HepG2 (cell line): ENCODE measurements around the gene GPHN. TPM values are rescaled to one million over a fixed set of nuclear protein-coding genes. Genes with fewer than 3 reads are reported as not detected.
A peak's percentile ranks its signal among the peaks of the same experiment; 100 is the strongest.

Experiments used
- ARNTL ChIP-seq: sonication (generic); formaldehyde crosslinking; IDR thresholded peaks from 2 replicates; pipeline ENCODE4 v1.4.0; 2020; ENCODE audit warnings: mild to moderate bottlenecking, missing genetic modification reagents
- CHD2 ChIP-seq: IDR thresholded peaks from 2 replicates; pipeline ENCODE4 v1.6.1; 2011; ENCODE audit warnings: low read depth, low read length, improper control_type of control experiment
- CREM ChIP-seq, 2 experiments: sonication (generic) in 1 of 2; formaldehyde crosslinking in 1 of 2; IDR thresholded peaks; 2 replicates each; pipeline versions ENCODE4 v1.4.0 to v1.6.1; 2016 to 2020; ENCODE audit warnings: antibody characterized with exemption in 1 of 2, mild to moderate bottlenecking in 1 of 2, missing genetic modification reagents in 1 of 2
- JARID2 ChIP-seq: sonication (generic); formaldehyde crosslinking; IDR thresholded peaks from 2 replicates; pipeline ENCODE4 v1.8.1; 2023; ENCODE audit warnings: missing genetic modification reagents, inconsistent platforms; ENCODE audit not compliant: insufficient replicate concordance
- MXD1 ChIP-seq: sonication (generic); formaldehyde crosslinking; IDR thresholded peaks from 2 replicates; pipeline ENCODE4 v1.4.0; 2020; ENCODE audit warnings: mild to moderate bottlenecking, missing genetic modification reagents
- PRPF4 ChIP-seq: fragments of 200-400 bp; formaldehyde crosslinking; IDR thresholded peaks from 2 replicates; pipeline ENCODE4 v1.6.1; 2016; ENCODE audit warnings: low read length, low read depth; ENCODE audit not compliant: poor library complexity, severe bottlenecking
- RFXANK ChIP-seq: IDR thresholded peaks from 2 replicates; pipeline ENCODE4 v1.6.1; 2016
- RXRA ChIP-seq: sonication (generic); formaldehyde crosslinking; IDR thresholded peaks from 2 replicates; pipeline ENCODE4 v1.5.1; 2020; ENCODE audit warnings: missing genetic modification reagents
- SAP130 ChIP-seq: IDR thresholded peaks from 2 replicates; pipeline ENCODE4 v1.6.1; 2016; ENCODE audit warnings: low read depth
- SNRNP70 ChIP-seq: fragments of 200-400 bp; formaldehyde crosslinking; IDR thresholded peaks from 2 replicates; pipeline ENCODE4 v1.6.1; 2017; ENCODE audit warnings: mild to moderate bottlenecking, low read depth, low read length, moderate library complexity
- SRSF4 ChIP-seq: fragments of 200-400 bp; formaldehyde crosslinking; IDR thresholded peaks from one replicate; pipeline ENCODE4 v1.6.1; 2018; ENCODE audit warnings: mild to moderate bottlenecking, low read depth, low read length, moderate library complexity; ENCODE audit not compliant: poor library complexity, severe bottlenecking
- ZFP36L2 ChIP-seq: sonication (generic); formaldehyde crosslinking; IDR thresholded peaks from 2 replicates; pipeline ENCODE4 v1.4.0; 2020; ENCODE audit warnings: missing genetic modification reagents
- ZNF260 ChIP-seq: sonication (generic); formaldehyde crosslinking; IDR thresholded peaks from 2 replicates; pipeline ENCODE4 v1.4.0; 2020; ENCODE audit warnings: missing genetic modification reagents, low read depth, mild to moderate bottlenecking, borderline replicate concordance
- ZNF275 ChIP-seq: sonication (generic); formaldehyde crosslinking; IDR thresholded peaks from 2 replicates; pipeline ENCODE4 v1.8.0; 2022; ENCODE audit warnings: missing genetic modification reagents, mild to moderate bottlenecking, inconsistent platforms, borderline replicate concordance
- ZNF331 ChIP-seq: sonication (generic); formaldehyde crosslinking; IDR thresholded peaks from 2 replicates; pipeline ENCODE4 v1.4.0; 2020; ENCODE audit warnings: missing genetic modification reagents
- ZNF460 ChIP-seq: sonication (generic); formaldehyde crosslinking; IDR thresholded peaks from 2 replicates; pipeline ENCODE4 v1.5.1; 2020; ENCODE audit warnings: missing genetic modification reagents, mild to moderate bottlenecking, borderline replicate concordance
- ZNF468 ChIP-seq: sonication (generic); formaldehyde crosslinking; IDR thresholded peaks from 2 replicates; pipeline ENCODE4 v1.8.0; 2022; ENCODE audit warnings: mild to moderate bottlenecking, moderate library complexity, missing genetic modification reagents
- ZNF567 ChIP-seq: sonication (generic); formaldehyde crosslinking; IDR thresholded peaks from 2 replicates; pipeline ENCODE4 v1.8.1; 2023; ENCODE audit warnings: mild to moderate bottlenecking, missing genetic modification reagents, borderline replicate concordance
- ZNF569 ChIP-seq: sonication (generic); formaldehyde crosslinking; IDR thresholded peaks from 2 replicates; pipeline ENCODE4 v1.5.0; 2020; ENCODE audit warnings: mild to moderate bottlenecking, missing genetic modification reagents, moderate library complexity, borderline replicate concordance
- ZNF572 ChIP-seq: sonication (generic); formaldehyde crosslinking; IDR thresholded peaks from 2 replicates; pipeline ENCODE4 v1.5.1; 2020; ENCODE audit warnings: mild to moderate bottlenecking, missing genetic modification reagents
- ZNF776 ChIP-seq: sonication (generic); formaldehyde crosslinking; IDR thresholded peaks from 2 replicates; pipeline ENCODE4 v1.4.0; 2020; ENCODE audit warnings: mild to moderate bottlenecking, missing genetic modification reagents
- ZNF792 ChIP-seq: IDR thresholded peaks from 2 replicates; pipeline ENCODE4 v1.6.1; 2016
- ZNF879 ChIP-seq: sonication (generic); formaldehyde crosslinking; IDR thresholded peaks from 2 replicates; pipeline ENCODE4 v1.8.1; 2023; ENCODE audit warnings: missing genetic modification reagents
- polyA plus RNA-seq, 8 experiments: library from polyadenylated mRNA; depleted of rRNA in 3 of 8; stranded (reverse) in 7 of 8; unstranded in 1 of 8; fragments of >200 nt; fragmentation: Illumina TruSeq in 4 of 8; extraction: Trizol in 4 of 8; gene quantifications; 2 replicates each; pipeline versions ENCODE4 v1.2.1 to v1.2.3, GENCODE V29; 2011 to 2016; ENCODE audit warnings: low read depth in 4 of 8, missing spikeins in 1 of 8, mixed read lengths in 1 of 8; ENCODE audit not compliant: insufficient read depth in 1 of 8
- total RNA-seq, 5 experiments: library from RNA; depleted of rRNA; stranded (reverse); fragments of >200 nt; fragmentation: Illumina TruSeq; extraction: Trizol; gene quantifications; 2 replicates each; pipeline ENCODE4 v1.2.3, GENCODE V29; 2016; ENCODE audit warnings: low read depth in 1 of 5
- TF ChIP-seq, protein P1 (sequence below): sonication (generic); formaldehyde crosslinking; IDR thresholded peaks from 2 replicates; pipeline ENCODE4 v1.5.0; 2020; ENCODE audit warnings: mild to moderate bottlenecking, low read depth, missing genetic modification reagents, borderline replicate concordance
- TF ChIP-seq, protein P2 (sequence below): sonication (generic); formaldehyde crosslinking; IDR thresholded peaks from 2 replicates; pipeline ENCODE4 v1.9.0; 2022; ENCODE audit warnings: low read depth, missing genetic modification reagents

Gene GPHN
- total and polyA plus RNA-seq, 2 of the 13 experiments (the other 11 are each of a cell fraction or from before 2014, with no cell fraction given) = 12.7 to 19.2 TPM

- TF ChIP-seq ZNF879 (CRISPR knock-in tag) = no peak
- peak; percentile 49 for TF ChIP-seq ZNF331 (CRISPR knock-in tag)
- TF ChIP-seq ZNF776 = no peak; the same call in 1 of the 2 replicates
- peak; percentile 57; the same call in 1 of the 2 replicates for TF ChIP-seq CREM (IDR thresholded peaks at IDR 0.05)
- TF ChIP-seq CREM (CRISPR knock-in tag; IDR thresholded peaks at IDR 0.05) = no peak
- peak; percentile 68 for TF ChIP-seq ZNF792
- TF ChIP-seq ZNF569 (CRISPR knock-in tag) = 0 out of 2 replicates have a peak, but pooled peaks have one; percentile 39
- TF ChIP-seq RFXANK = no peak
- TF ChIP-seq RXRA (CRISPR knock-in tag) = peak; percentile 46; the same call in 1 of the 2 replicates
- TF ChIP-seq, protein P1, sequence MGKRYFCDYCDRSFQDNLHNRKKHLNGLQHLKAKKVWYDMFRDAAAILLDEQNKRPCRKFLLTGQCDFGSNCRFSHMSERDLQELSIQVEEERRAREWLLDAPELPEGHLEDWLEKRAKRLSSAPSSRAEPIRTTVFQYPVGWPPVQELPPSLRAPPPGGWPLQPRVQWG (CRISPR knock-in tag) = no peak
- no peak for TF ChIP-seq SNRNP70
- TF ChIP-seq ZNF468 (CRISPR knock-in tag) = no peak
- TF ChIP-seq SRSF4 = no peak
- peak; percentile 71; the same call in 1 of the 2 replicates for TF ChIP-seq ZNF275 (CRISPR knock-in tag)
- no peak; the same call in 1 of the 2 replicates for TF ChIP-seq MXD1 (CRISPR knock-in tag)
- no peak for TF ChIP-seq PRPF4
- no peak for TF ChIP-seq ZFP36L2 (CRISPR knock-in tag)
- TF ChIP-seq SAP130 (CRISPR knock-in tag) = peak; percentile 91
- TF ChIP-seq JARID2 (CRISPR knock-in tag) = no peak
- no peak for TF ChIP-seq ZNF260 (CRISPR knock-in tag)
- no peak; the same call in 1 of the 2 replicates for TF ChIP-seq ZNF460 (CRISPR knock-in tag)
- TF ChIP-seq ARNTL (CRISPR knock-in tag) = 0 out of 2 replicates have a peak, but pooled peaks have one; percentile 12
- 0 out of 2 replicates have a peak, but pooled peaks have one; percentile 49 for TF ChIP-seq CHD2
- no peak for TF ChIP-seq ZNF572 (CRISPR knock-in tag)
- 0 out of 2 replicates have a peak, but pooled peaks have one; percentile 37 for TF ChIP-seq ZNF567 (CRISPR knock-in tag)
- TF ChIP-seq, protein P2, sequence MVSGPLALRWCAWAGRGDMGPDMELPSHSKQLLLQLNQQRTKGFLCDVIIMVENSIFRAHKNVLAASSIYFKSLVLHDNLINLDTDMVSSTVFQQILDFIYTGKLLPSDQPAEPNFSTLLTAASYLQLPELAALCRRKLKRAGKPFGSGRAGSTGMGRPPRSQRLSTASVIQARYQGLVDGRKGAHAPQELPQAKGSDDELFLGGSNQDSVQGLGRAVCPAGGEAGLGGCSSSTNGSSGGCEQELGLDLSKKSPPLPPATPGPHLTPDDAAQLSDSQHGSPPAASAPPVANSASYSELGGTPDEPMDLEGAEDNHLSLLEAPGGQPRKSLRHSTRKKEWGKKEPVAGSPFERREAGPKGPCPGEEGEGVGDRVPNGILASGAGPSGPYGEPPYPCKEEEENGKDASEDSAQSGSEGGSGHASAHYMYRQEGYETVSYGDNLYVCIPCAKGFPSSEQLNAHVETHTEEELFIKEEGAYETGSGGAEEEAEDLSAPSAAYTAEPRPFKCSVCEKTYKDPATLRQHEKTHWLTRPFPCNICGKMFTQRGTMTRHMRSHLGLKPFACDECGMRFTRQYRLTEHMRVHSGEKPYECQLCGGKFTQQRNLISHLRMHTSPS = no peak
Measured at GRCh38 chr14:66507722-66508546, at the start of gene GPHN (continued).
